ENCODE measurements around the gene NXNL1. TPM values are rescaled to one million over a fixed set of nuclear protein-coding genes. Genes with fewer than 3 reads are reported as not detected.

The NXNL1 gene
- total and polyA plus RNA-seq, 2 of the 8 experiments (the other 6 are each of a cell fraction or from before 2014, with no cell fraction given): not detected

- Histone ChIP-seq H2BK20ac (ENCODE audit: low read length) (no peak overlapping the region), H3K23me2 (ENCODE audit: low read depth, low read length) (no peaks in the 10 kb centered on the region), H4K8ac (ENCODE audit: extremely low read depth, insufficient read depth, low read length) (no peak overlapping the region), H2BK120ac (replicated peaks; ENCODE audit: low read depth, low read length) (no peak overlapping the region), H4K5ac (ENCODE audit: insufficient read length, low read depth, low read length) (no peak overlapping the region), H2BK5ac (ENCODE audit: low read depth, low read length) (no peak overlapping the region), H3K14ac (ENCODE audit: insufficient read length) (no peak overlapping the region), H3K9ac (replicated peaks in 1 of 4; ENCODE audit: extremely low read depth in 1 of 4, low read depth in 3 of 4, low read length in 3 of 4) (no peak overlapping the region), H3K79me1 (ENCODE audit: low read depth, low read length) (no peaks in the 10 kb centered on the region), H3K4me1 (replicated peaks in 1 of 4; ENCODE audit: control insufficient read depth in 3 of 4, insufficient read depth in 4 of 4, low read length in 3 of 4) (no peaks in the 10 kb centered on the region), H2AK5ac (ENCODE audit: low read depth, low read length) (no peak overlapping the region), H2AFZ (ENCODE audit: low read length) (no peak overlapping the region), H3K18ac (ENCODE audit: extremely low read depth, low read length) (no peak overlapping the region), H3K23ac (ENCODE audit: insufficient read length) (no peak overlapping the region), H3K79me2 (ENCODE audit: control insufficient read depth in 1 of 2, insufficient read depth in 2 of 2, low read length in 2 of 2) (no peaks in the 10 kb centered on the region), H2BK15ac (ENCODE audit: low read length) (no peak overlapping the region), H3K27me3 (replicated peaks in 1 of 4; ENCODE audit: control insufficient read depth in 3 of 4, extremely low read depth in 1 of 4, insufficient read depth in 3 of 4, low read length in 3 of 4) (no peaks in the 10 kb centered on the region; a peak in 1 of 7 replicates), H3K4ac (replicated peaks; ENCODE audit: insufficient read length, low read depth, low read length) (no peak overlapping the region), H4K91ac (replicated peaks; ENCODE audit: insufficient read length, low read length) (no peak overlapping the region), H4K20me1 (replicated peaks in 1 of 2; ENCODE audit: control insufficient read depth in 1 of 2, insufficient read depth in 2 of 2, low read length in 2 of 2) (no peaks in the 10 kb centered on the region), H3K36me3 (ENCODE audit: control insufficient read depth in 2 of 4, insufficient read depth in 4 of 4, low read length in 3 of 4) (no peaks in the 10 kb centered on the region), H3K4me2 (ENCODE audit: insufficient read depth in 1 of 2, low read depth in 2 of 2, low read length in 2 of 2) (no peak overlapping the region), H3K4me3 (ENCODE audit: extremely low read depth in 1 of 4, insufficient read depth in 2 of 4, low read depth in 3 of 4, low read length in 4 of 4) (no peak overlapping the region), H3K56ac (replicated peaks; ENCODE audit: insufficient read length, low read depth, low read length) (no peak overlapping the region), H3K27ac (ENCODE audit: low read depth, low read length) (no peak overlapping the region), H3K9me3 (ENCODE audit: insufficient read depth in 2 of 2, low read depth in 1 of 2, low read length in 1 of 2) (no peaks in the 10 kb centered on the region), H2BK12ac (ENCODE audit: low read depth, low read length) (no peak overlapping the region)
- 89% methylated on average over 7 of the region's 7 CpGs; no CpG with 5 or more reads in 1 of the 2 experiments for WGBS, 2 experiments (ENCODE audit: extremely low coverage in 1 of 2, insufficient coverage in 1 of 2, insufficient read length in 1 of 2, insufficient replicate concordance in 2 of 2, low coverage in 1 of 2, low lambda C conversion rate in 2 of 2, missing lambda C conversion rate in 1 of 2)
- no peak for DNase-seq (ENCODE audit: low read depth in 1 of 2, low spot score in 2 of 2)
- POLR2A ChIA-PET (ENCODE audit: partially characterized antibody): interaction anchor here (0.8 kb wide), 1 partner anchor 1811 kb away, joined by 3 read pairs; no protein-coding TSS in a partner anchor
- TF ChIP-seq KDM1A (IDR thresholded peaks at IDR 0.05; ENCODE audit: borderline replicate concordance, low read length) (peak; percentile 59; the same call in 1 of the 2 replicates), NANOG (IDR thresholded peaks at IDR 0.05; ENCODE audit: insufficient read depth, low read depth, low read length, poor library complexity, severe bottlenecking) (no peak), POLR2A (IDR thresholded peaks at IDR 0.05; ENCODE audit: control extremely low read depth in 1 of 2, low read depth in 2 of 2, low read length in 2 of 2) (no peak)
- no peak for FAIRE-seq
- CTCF ChIA-PET (ENCODE audit: partially characterized antibody): interaction anchor here (0.6 to 6.4 kb wide), 4 partner anchors 9 to 721 kb away, joined by 3 to 40 read pairs (median 5); no protein-coding TSS in a partner anchor
Measured at GRCh38 chr19:17431417-17431816, 29.3 kb downstream of the NXNL1 start.

Measured in H1 (cell line).